Measurements from ENCODE around the gene F2. TPM values are rescaled to one million over a fixed set of nuclear protein-coding genes. Genes with fewer than 3 reads are reported as not detected.

F2 gene
- total and polyA plus RNA-seq, 2 of the 13 experiments (the other 11 are each of a cell fraction or from before 2014, with no cell fraction given): 330 to 801 TPM

DNA sequence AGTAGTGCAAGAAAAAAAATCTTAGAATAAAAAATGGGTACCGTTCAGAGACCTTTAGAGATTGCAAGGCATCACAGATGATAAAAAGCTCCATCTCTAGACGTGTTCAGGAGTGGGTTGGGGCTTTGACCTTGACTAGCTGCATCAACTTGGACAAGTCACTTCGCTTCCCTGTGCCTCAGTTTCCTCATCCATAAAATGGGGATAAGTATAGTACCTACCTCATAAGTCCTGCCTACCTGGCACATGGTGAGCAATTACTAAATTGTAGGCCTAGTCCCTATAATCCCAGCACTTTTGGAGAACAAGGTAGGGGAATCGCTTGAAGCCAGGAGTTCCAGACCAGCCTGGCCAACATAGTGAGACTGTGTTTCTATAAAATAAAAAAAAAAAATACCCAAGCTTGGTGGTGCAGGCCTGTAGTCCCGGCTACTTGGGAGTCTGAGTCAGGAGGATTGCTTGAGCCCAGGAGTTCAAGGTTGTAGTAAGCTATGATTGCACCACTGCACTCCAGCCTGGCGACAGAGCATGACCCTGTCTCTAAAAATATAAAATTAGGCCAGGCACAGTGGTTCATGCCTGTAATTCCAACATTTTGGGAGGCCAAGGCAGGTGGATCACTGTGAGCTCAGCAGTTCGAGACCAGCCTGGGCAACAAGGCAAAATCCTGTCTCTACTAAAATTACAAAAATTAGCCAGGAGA, 6.0 kb upstream of the F2 start (continued):
- TF ChIP-seq ZNF446 (CRISPR knock-in tag; IDR thresholded peaks at IDR 0.05) (no peak), FOSL2 (CRISPR knock-in tag; IDR thresholded peaks at IDR 0.05) (peak; percentile 33; the same call in 1 of the 2 replicates), NR2F1 (CRISPR knock-in tag; IDR thresholded peaks at IDR 0.05) (0 out of 4 replicates have a peak, but pooled peaks of 1 of the 2 experiments have one; percentile 18), SP140L (CRISPR knock-in tag; IDR thresholded peaks at IDR 0.05; ENCODE audit: borderline replicate concordance) (no peak), ZNF629 (CRISPR knock-in tag; conservative IDR thresholded peaks at IDR 0.05) (peak; percentile 93), CHD4 (IDR thresholded peaks at IDR 0.05; ENCODE audit: borderline replicate concordance, low read length) (peak; percentile 67; the same call in 1 of the 2 replicates), REXO4 (CRISPR knock-in tag; IDR thresholded peaks at IDR 0.05; ENCODE audit: borderline replicate concordance) (no peak), CEBPB (IDR thresholded peaks at IDR 0.05; ENCODE audit: borderline replicate concordance, low read depth, low read length) (peak; percentile 56; the same call in 1 of the 2 replicates), GATAD2A (CRISPR knock-in tag; IDR thresholded peaks at IDR 0.05) (0 out of 2 replicates have a peak, but pooled peaks have one; percentile 12), LCORL (IDR thresholded peaks at IDR 0.05) (no peak), LCORL (CRISPR knock-in tag; IDR thresholded peaks at IDR 0.05) (peak; percentile 55; the same call in 1 of the 2 replicates), ZNF121 (CRISPR knock-in tag; IDR thresholded peaks at IDR 0.05) (peak; percentile 29; the same call in 1 of the 2 replicates), NR2F6 (IDR thresholded peaks at IDR 0.05) (no peak), NR2F6 (CRISPR knock-in tag; IDR thresholded peaks at IDR 0.05) (no peak)
- TF ChIP-seq, protein P1, sequence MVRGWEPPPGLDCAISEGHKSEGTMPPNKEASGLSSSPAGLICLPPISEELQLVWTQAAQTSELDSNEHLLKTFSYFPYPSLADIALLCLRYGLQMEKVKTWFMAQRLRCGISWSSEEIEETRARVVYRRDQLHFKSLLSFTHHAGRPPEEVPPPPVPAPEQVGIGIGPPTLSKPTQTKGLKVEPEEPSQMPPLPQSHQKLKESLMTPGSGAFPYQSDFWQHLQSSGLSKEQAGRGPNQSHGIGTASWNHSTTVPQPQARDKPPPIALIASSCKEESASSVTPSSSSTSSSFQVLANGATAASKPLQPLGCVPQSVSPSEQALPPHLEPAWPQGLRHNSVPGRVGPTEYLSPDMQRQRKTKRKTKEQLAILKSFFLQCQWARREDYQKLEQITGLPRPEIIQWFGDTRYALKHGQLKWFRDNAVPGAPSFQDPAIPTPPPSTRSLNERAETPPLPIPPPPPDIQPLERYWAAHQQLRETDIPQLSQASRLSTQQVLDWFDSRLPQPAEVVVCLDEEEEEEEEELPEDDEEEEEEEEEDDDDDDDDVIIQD (CRISPR knock-in tag; IDR thresholded peaks at IDR 0.05; ENCODE audit: low read depth): no peak
- TF ChIP-seq, protein P2, sequence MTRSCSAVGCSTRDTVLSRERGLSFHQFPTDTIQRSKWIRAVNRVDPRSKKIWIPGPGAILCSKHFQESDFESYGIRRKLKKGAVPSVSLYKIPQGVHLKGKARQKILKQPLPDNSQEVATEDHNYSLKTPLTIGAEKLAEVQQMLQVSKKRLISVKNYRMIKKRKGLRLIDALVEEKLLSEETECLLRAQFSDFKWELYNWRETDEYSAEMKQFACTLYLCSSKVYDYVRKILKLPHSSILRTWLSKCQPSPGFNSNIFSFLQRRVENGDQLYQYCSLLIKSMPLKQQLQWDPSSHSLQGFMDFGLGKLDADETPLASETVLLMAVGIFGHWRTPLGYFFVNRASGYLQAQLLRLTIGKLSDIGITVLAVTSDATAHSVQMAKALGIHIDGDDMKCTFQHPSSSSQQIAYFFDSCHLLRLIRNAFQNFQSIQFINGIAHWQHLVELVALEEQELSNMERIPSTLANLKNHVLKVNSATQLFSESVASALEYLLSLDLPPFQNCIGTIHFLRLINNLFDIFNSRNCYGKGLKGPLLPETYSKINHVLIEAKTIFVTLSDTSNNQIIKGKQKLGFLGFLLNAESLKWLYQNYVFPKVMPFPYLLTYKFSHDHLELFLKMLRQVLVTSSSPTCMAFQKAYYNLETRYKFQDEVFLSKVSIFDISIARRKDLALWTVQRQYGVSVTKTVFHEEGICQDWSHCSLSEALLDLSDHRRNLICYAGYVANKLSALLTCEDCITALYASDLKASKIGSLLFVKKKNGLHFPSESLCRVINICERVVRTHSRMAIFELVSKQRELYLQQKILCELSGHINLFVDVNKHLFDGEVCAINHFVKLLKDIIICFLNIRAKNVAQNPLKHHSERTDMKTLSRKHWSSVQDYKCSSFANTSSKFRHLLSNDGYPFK (CRISPR knock-in tag; IDR thresholded peaks at IDR 0.05; ENCODE audit: borderline replicate concordance): no peak
- TF ChIP-seq, protein P3, sequence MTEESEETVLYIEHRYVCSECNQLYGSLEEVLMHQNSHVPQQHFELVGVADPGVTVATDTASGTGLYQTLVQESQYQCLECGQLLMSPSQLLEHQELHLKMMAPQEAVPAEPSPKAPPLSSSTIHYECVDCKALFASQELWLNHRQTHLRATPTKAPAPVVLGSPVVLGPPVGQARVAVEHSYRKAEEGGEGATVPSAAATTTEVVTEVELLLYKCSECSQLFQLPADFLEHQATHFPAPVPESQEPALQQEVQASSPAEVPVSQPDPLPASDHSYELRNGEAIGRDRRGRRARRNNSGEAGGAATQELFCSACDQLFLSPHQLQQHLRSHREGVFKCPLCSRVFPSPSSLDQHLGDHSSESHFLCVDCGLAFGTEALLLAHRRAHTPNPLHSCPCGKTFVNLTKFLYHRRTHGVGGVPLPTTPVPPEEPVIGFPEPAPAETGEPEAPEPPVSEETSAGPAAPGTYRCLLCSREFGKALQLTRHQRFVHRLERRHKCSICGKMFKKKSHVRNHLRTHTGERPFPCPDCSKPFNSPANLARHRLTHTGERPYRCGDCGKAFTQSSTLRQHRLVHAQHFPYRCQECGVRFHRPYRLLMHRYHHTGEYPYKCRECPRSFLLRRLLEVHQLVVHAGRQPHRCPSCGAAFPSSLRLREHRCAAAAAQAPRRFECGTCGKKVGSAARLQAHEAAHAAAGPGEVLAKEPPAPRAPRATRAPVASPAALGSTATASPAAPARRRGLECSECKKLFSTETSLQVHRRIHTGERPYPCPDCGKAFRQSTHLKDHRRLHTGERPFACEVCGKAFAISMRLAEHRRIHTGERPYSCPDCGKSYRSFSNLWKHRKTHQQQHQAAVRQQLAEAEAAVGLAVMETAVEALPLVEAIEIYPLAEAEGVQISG (CRISPR knock-in tag; IDR thresholded peaks at IDR 0.05): no peak
- TF ChIP-seq, protein P4, sequence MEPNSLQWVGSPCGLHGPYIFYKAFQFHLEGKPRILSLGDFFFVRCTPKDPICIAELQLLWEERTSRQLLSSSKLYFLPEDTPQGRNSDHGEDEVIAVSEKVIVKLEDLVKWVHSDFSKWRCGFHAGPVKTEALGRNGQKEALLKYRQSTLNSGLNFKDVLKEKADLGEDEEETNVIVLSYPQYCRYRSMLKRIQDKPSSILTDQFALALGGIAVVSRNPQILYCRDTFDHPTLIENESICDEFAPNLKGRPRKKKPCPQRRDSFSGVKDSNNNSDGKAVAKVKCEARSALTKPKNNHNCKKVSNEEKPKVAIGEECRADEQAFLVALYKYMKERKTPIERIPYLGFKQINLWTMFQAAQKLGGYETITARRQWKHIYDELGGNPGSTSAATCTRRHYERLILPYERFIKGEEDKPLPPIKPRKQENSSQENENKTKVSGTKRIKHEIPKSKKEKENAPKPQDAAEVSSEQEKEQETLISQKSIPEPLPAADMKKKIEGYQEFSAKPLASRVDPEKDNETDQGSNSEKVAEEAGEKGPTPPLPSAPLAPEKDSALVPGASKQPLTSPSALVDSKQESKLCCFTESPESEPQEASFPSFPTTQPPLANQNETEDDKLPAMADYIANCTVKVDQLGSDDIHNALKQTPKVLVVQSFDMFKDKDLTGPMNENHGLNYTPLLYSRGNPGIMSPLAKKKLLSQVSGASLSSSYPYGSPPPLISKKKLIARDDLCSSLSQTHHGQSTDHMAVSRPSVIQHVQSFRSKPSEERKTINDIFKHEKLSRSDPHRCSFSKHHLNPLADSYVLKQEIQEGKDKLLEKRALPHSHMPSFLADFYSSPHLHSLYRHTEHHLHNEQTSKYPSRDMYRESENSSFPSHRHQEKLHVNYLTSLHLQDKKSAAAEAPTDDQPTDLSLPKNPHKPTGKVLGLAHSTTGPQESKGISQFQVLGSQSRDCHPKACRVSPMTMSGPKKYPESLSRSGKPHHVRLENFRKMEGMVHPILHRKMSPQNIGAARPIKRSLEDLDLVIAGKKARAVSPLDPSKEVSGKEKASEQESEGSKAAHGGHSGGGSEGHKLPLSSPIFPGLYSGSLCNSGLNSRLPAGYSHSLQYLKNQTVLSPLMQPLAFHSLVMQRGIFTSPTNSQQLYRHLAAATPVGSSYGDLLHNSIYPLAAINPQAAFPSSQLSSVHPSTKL (CRISPR knock-in tag; IDR thresholded peaks at IDR 0.05): 0 out of 2 replicates have a peak, but pooled peaks have one; percentile 24
